GM12891 (cell line): ENCODE measurements around the gene USP6NL.

ENCODE experiments used
- POLR2A ChIP-seq: IDR thresholded peaks from 2 replicates; pipeline ENCODE4 v1.6.1; 2011; ENCODE audit warnings: low read depth, low read length, control low read depth
- POLR2AphosphoS5 ChIP-seq: IDR thresholded peaks from 2 replicates; pipeline ENCODE4 v1.6.1; 2011; ENCODE audit warnings: low read depth, low read length, control low read depth

GRCh38 chr10:11609052-11609451 lies 2.4 kb downstream of the USP6NL start:
- TF ChIP-seq POLR2A (no peak), POLR2AphosphoS5 (no peak)
